ENCODE measurements around the gene BRD9.

- TF ChIP-seq POLR2A (IDR thresholded peaks at IDR 0.05) (no peak), CTCF (IDR thresholded peaks at IDR 0.05) (no peak), EP300 (IDR thresholded peaks at IDR 0.05) (no peak), POLR2AphosphoS5 (IDR thresholded peaks at IDR 0.05) (no peak)
Measured at GRCh38 chr5:815449-815848, 77.2 kb downstream of the BRD9 start.
